H54 (cell line): ENCODE data around the gene IRAK1.

Source experiments
- DNase-seq: peaks from one replicate; pipeline ENCODE4 v3.0.0; 2011; ENCODE audit warnings: low spot score, mixed read lengths; ENCODE audit not compliant: insufficient read length
- FAIRE-seq: peaks from 3 replicates; lab custom pipeline; 2011; peaks lifted over from hg19 to GRCh38; lab: Jason Lieb, UNC
- POLR2A ChIP-seq: IDR thresholded peaks from 2 replicates; pipeline ENCODE4 v1.6.1; 2011; ENCODE audit warnings: low read depth, mild to moderate bottlenecking, low read length

The IRAK1 gene

DNA sequence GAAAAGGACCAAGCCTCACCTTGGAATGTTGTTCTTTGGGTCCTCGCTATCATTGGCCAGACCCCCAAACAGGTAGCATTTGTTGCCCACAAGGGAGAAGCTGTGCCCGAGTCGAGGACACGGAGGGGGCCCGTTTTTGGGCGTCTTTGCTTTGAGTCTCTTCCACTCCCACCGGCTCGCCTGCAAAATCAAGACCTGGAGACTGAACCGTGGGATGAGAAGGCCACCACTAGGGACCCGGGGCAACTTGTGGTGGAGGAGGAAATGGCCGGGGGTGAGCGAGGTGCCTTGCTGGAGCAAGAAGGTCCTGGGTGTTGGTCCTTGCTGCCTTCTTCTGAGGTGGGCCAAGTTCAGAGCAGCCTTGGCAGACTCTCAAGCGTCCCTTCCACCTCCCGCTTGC, 55.6 kb downstream of the IRAK1 start:
- no peak for FAIRE-seq
- TF ChIP-seq POLR2A = no peak

GRCh38 chrX:153963546-153963945, 56.2 kb downstream of the IRAK1 start:
- no peak for TF ChIP-seq POLR2A
- DNase-seq (no peak), FAIRE-seq (no peak)

More for the DNA sequence above, 55.6 kb downstream of the IRAK1 start:
- DNase-seq = no peak

DNA sequence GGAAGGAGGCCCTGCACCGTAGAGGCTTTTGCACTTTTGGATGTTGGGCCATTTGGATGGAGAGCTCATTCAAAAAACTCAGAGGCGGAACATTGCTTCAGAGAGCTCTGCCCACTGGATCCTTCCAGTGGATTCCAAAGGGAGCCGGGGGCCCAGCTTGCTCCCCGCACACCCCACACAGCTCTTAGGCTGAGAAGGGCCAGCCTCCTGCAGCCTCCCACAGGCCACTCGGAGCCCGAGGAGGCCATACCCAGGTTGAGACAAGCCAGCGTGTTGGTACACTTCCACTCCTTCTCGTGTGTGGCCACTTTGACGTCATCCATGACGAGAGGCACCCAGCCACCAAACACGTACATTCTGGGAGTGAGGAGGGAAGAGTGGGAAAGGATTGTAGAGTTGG, 58.4 kb downstream of the IRAK1 start:
- no peak for FAIRE-seq
- no peak for DNase-seq
- TF ChIP-seq POLR2A = no peak

- no peak for FAIRE-seq
- TF ChIP-seq POLR2A = no peak
Observed at GRCh38 chrX:153960786-153961185, 58.9 kb downstream of the IRAK1 start.

More at GRCh38 chrX:153960786-153961185, 58.9 kb downstream of the IRAK1 start:
- no peak for DNase-seq
